T-helper 2 cell treated with Interferon-gamma antibody and Interleukin-4, amounts not matched to agents 5 μg/mL and 100 μg/mL, for 36 hours (primary cell): ENCODE results near the gene IMPDH1.

Experiments
- DNase-seq: peaks from one replicate; pipeline ENCODE4 v3.0.0; 2021; ENCODE audit warnings: low spot score
- H3K27ac Mint-ChIP-seq: one replicate; pipeline ENCODE4 v1.8.0; 2021; ENCODE audit warnings: mild to moderate bottlenecking, mixed read lengths
- H3K27me3 Mint-ChIP-seq: one replicate; pipeline ENCODE4 v1.8.0; 2021; ENCODE audit warnings: low read depth, mixed read lengths
- H3K36me3 Mint-ChIP-seq: one replicate; pipeline ENCODE4 v1.8.0; 2021; ENCODE audit warnings: low read depth, mixed read lengths
- H3K4me1 Mint-ChIP-seq: one replicate; pipeline ENCODE4 v1.8.0; 2021; ENCODE audit warnings: low read depth, mixed read lengths
- H3K4me3 Mint-ChIP-seq: one replicate; pipeline ENCODE4 v1.8.0; 2022; ENCODE audit warnings: mild to moderate bottlenecking, moderate library complexity, mixed read lengths
- H3K9me3 Mint-ChIP-seq: one replicate; pipeline ENCODE4 v1.8.0; 2021; ENCODE audit warnings: mixed read lengths

The IMPDH1 gene

GRCh38 chr7:128392446-128393327, 17.1 kb downstream of the IMPDH1 start:
- Mint-ChIP-seq H3K9me3 (no peaks in the 10 kb centered on the region), H3K36me3 (peaks cover 16% of the 10 kb centered on the region), H3K27ac (no peak overlapping the region), H3K4me3 (no peak overlapping the region), H3K4me1 (peaks cover 3% of the 10 kb centered on the region), H3K27me3 (no peaks in the 10 kb centered on the region)
- DNase-seq = no peak

- Mint-ChIP-seq H3K36me3 (peaks cover 9% of the 10 kb centered on the region), H3K4me3 (no peak overlapping the region), H3K27ac (no peak overlapping the region), H3K9me3 (no peaks in the 10 kb centered on the region), H3K27me3 (no peaks in the 10 kb centered on the region), H3K4me1 (peaks cover 3% of the 10 kb centered on the region)
- DNase-seq = no peak
Observed at GRCh38 chr7:128391805-128392204, 18.0 kb downstream of the IMPDH1 start.

- Mint-ChIP-seq H3K9me3 (no peaks in the 10 kb centered on the region), H3K27ac (no peak overlapping the region), H3K36me3 (peaks cover 3% of the 10 kb centered on the region), H3K4me3 (no peak overlapping the region), H3K27me3 (no peaks in the 10 kb centered on the region), H3K4me1 (peaks cover 3% of the 10 kb centered on the region)
- no peak for DNase-seq
Observed at GRCh38 chr7:128390871-128391565, 18.8 kb downstream of the IMPDH1 start.

GRCh38 chr7:128389618-128390329, 20.0 kb downstream of the IMPDH1 start:
- H3K4me3 Mint-ChIP-seq = no peak overlapping the region
- H3K27ac Mint-ChIP-seq = no peak overlapping the region
- peaks cover 3% of the 10 kb centered on the region for H3K36me3 Mint-ChIP-seq
- DNase-seq = no peak
- no peaks in the 10 kb centered on the region for H3K27me3 Mint-ChIP-seq
- peaks cover 3% of the 10 kb centered on the region for H3K4me1 Mint-ChIP-seq
- H3K9me3 Mint-ChIP-seq = no peaks in the 10 kb centered on the region

- H3K4me3 Mint-ChIP-seq = no peak overlapping the region
- H3K27me3 Mint-ChIP-seq = no peaks in the 10 kb centered on the region
- DNase-seq = no peak
- H3K9me3 Mint-ChIP-seq = no peaks in the 10 kb centered on the region
- no peak overlapping the region for H3K27ac Mint-ChIP-seq
- H3K4me1 Mint-ChIP-seq = peaks cover 3% of the 10 kb centered on the region
- peaks cover 2% of the 10 kb centered on the region for H3K36me3 Mint-ChIP-seq
Observed at GRCh38 chr7:128389085-128389617, 20.6 kb downstream of the IMPDH1 start.

- Mint-ChIP-seq H3K9me3 (no peaks in the 10 kb centered on the region), H3K27ac (no peak overlapping the region), H3K4me3 (no peak overlapping the region), H3K27me3 (no peaks in the 10 kb centered on the region), H3K4me1 (peaks cover 3% of the 10 kb centered on the region), H3K36me3 (no peaks in the 10 kb centered on the region)
- no peak for DNase-seq
Observed at GRCh38 chr7:128388145-128388485, 21.7 kb downstream of the IMPDH1 start.

GRCh38 chr7:128387216-128388144, 22.3 kb downstream of the IMPDH1 start:
- no peaks in the 10 kb centered on the region for H3K27me3 Mint-ChIP-seq
- no peak overlapping the region for H3K4me3 Mint-ChIP-seq
- peaks cover 3% of the 10 kb centered on the region for H3K4me1 Mint-ChIP-seq
- H3K9me3 Mint-ChIP-seq = no peaks in the 10 kb centered on the region
- DNase-seq = peak; percentile 32
- no peak overlapping the region for H3K27ac Mint-ChIP-seq
- no peaks in the 10 kb centered on the region for H3K36me3 Mint-ChIP-seq

GRCh38 chr7:128385988-128386925, 23.5 kb downstream of the IMPDH1 start:
- Mint-ChIP-seq H3K9me3 (no peaks in the 10 kb centered on the region), H3K4me3 (no peak overlapping the region), H3K4me1 (peaks cover 4% of the 10 kb centered on the region), H3K27me3 (no peaks in the 10 kb centered on the region), H3K36me3 (no peaks in the 10 kb centered on the region), H3K27ac (no peak overlapping the region)
- DNase-seq = no peak

GRCh38 chr7:128384726-128385125, 25.1 kb downstream of the IMPDH1 start:
- no peaks in the 10 kb centered on the region for H3K27me3 Mint-ChIP-seq
- no peaks in the 10 kb centered on the region for H3K36me3 Mint-ChIP-seq
- H3K4me3 Mint-ChIP-seq = no peak overlapping the region
- no peak overlapping the region for H3K27ac Mint-ChIP-seq
- no peaks in the 10 kb centered on the region for H3K9me3 Mint-ChIP-seq
- H3K4me1 Mint-ChIP-seq = peaks cover 4% of the 10 kb centered on the region
- DNase-seq = no peak

GRCh38 chr7:128383776-128384175, 26.0 kb downstream of the IMPDH1 start:
- Mint-ChIP-seq H3K9me3 (no peaks in the 10 kb centered on the region), H3K4me1 (peaks cover 4% of the 10 kb centered on the region), H3K27me3 (no peaks in the 10 kb centered on the region), H3K27ac (no peak overlapping the region), H3K36me3 (no peaks in the 10 kb centered on the region), H3K4me3 (no peak overlapping the region)
- DNase-seq = no peak

- H3K36me3 Mint-ChIP-seq = no peaks in the 10 kb centered on the region
- H3K27me3 Mint-ChIP-seq = peaks cover 9% of the 10 kb centered on the region
- no peak overlapping the region for H3K4me3 Mint-ChIP-seq
- no peaks in the 10 kb centered on the region for H3K9me3 Mint-ChIP-seq
- H3K4me1 Mint-ChIP-seq = peaks cover 4% of the 10 kb centered on the region
- H3K27ac Mint-ChIP-seq = no peak overlapping the region
- DNase-seq = no peak
Observed at GRCh38 chr7:128381161-128381821, 28.5 kb downstream of the IMPDH1 start.

GRCh38 chr7:128380483-128381106, 29.2 kb downstream of the IMPDH1 start:
- H3K27me3 Mint-ChIP-seq = peaks cover 11% of the 10 kb centered on the region
- H3K4me3 Mint-ChIP-seq = no peak overlapping the region
- H3K9me3 Mint-ChIP-seq = no peaks in the 10 kb centered on the region
- H3K27ac Mint-ChIP-seq = no peak overlapping the region
- no peaks in the 10 kb centered on the region for H3K36me3 Mint-ChIP-seq
- DNase-seq = no peak
- peaks cover 4% of the 10 kb centered on the region for H3K4me1 Mint-ChIP-seq
